SU-DHL-6 (cell line): Measurements from ENCODE around the gene PLXNA2.

ENCODE experiments used
- H2AFZ ChIP-seq: fragments of 200-600 bp; sonication (generic); 2 replicates; pipeline ENCODE4 v1.6.1; 2014; ENCODE audit warnings: low read depth, mild to moderate bottlenecking, moderate library complexity, mixed read lengths, antibody characterized with exemption, low read length; ENCODE audit not compliant: severe bottlenecking
- H3F3A ChIP-seq: fragments of 200-600 bp; shearing (Covaris generic); 2 replicates; pipeline ENCODE4 v1.6.0; 2016; ENCODE audit warnings: antibody characterized with exemption, mild to moderate bottlenecking; ENCODE audit not compliant: insufficient read depth
- H3K27ac ChIP-seq: fragments of 200-600 bp; sonication (generic); 2 replicates; pipeline ENCODE4 v1.5.1; 2016; ENCODE audit warnings: low read depth, mild to moderate bottlenecking, low read length, moderate library complexity, mixed read lengths
- H3K27me3 ChIP-seq: fragments of 200-600 bp; sonication (generic), shearing (Covaris generic); 2 replicates; pipeline ENCODE4 v1.6.0; 2014; ENCODE audit warnings: mild to moderate bottlenecking, low read length
- H3K36me3 ChIP-seq: fragments of 200-600 bp; sonication (generic); 2 replicates; pipeline ENCODE4 v1.6.1; 2014; ENCODE audit warnings: mild to moderate bottlenecking, low read length, mixed read lengths
- H3K4me2 ChIP-seq: fragments of 300-600, 200-600 bp; shearing (Covaris generic), sonication (generic); 2 replicates; pipeline ENCODE4 v1.6.0; 2014; ENCODE audit warnings: low read length, low read depth, mild to moderate bottlenecking; ENCODE audit not compliant: poor library complexity, severe bottlenecking
- H3K4me3 ChIP-seq: fragments of 200-600 bp; sonication (generic); 2 replicates; pipeline ENCODE4 v1.5.1; 2014; ENCODE audit warnings: antibody characterized with exemption, low read length, mild to moderate bottlenecking, mixed read lengths; ENCODE audit not compliant: insufficient read depth, poor library complexity, severe bottlenecking
- H3K79me2 ChIP-seq: fragments of 200-600 bp; sonication (generic); 2 replicates; pipeline ENCODE4 v1.6.1; 2014; ENCODE audit warnings: mild to moderate bottlenecking, low read length, moderate library complexity; ENCODE audit not compliant: insufficient read depth
- H3K9ac ChIP-seq: fragments of 200-600 bp; sonication (generic); 2 replicates; pipeline ENCODE4 v1.7.0; 2014; ENCODE audit warnings: mild to moderate bottlenecking, low read length
- H3K9me2 ChIP-seq: fragments of 200-600 bp; sonication (generic); replicated peaks from 2 replicates; pipeline ENCODE4 v1.6.1; 2014; ENCODE audit warnings: low read length; ENCODE audit not compliant: insufficient read depth
- H3K9me3 ChIP-seq: fragments of 200-600 bp; sonication (generic); 2 replicates; pipeline ENCODE4 v1.6.1; 2014; ENCODE audit warnings: low read length, mixed read lengths; ENCODE audit not compliant: insufficient read depth
- H4K20me1 ChIP-seq: fragments of 200-600 bp; sonication (generic); 2 replicates; pipeline ENCODE4 v1.6.1; 2014; ENCODE audit warnings: low read depth, mild to moderate bottlenecking, antibody characterized with exemption, low read length, moderate library complexity, mixed read lengths
- CTCF ChIP-seq: fragments of 200-600 bp; sonication (generic); IDR thresholded peaks from one replicate; pipeline ENCODE4 v1.5.1; 2017; ENCODE audit warnings: antibody characterized with exemption, mild to moderate bottlenecking, low read length, moderate library complexity; ENCODE audit not compliant: insufficient read depth, poor library complexity, severe bottlenecking
- EZH2phosphoT487 ChIP-seq: fragments of 200-600 bp; sonication (generic), shearing (Covaris generic); conservative IDR thresholded peaks from 2 replicates; pipeline ENCODE4 v1.6.1; 2018; ENCODE audit warnings: mild to moderate bottlenecking, antibody characterized with exemption, low read length, moderate library complexity, mixed read lengths

The PLXNA2 gene

DNA sequence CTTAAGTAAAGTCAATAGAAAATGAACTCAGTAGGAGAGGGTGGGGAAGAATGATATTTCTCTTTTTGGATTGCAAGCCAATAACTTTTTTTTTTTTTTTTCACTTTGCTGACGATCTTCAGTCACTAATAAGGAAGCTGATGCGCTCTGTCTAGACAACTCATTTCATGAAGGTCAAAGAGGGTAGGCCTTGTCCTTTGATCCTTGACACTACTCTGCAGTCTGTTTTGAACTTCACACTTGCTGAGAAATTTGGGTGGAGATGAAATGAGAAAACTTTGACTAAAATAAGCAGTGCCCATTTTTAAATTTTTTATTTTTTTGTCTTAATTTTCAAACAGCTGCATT is 20.9 kb upstream of the PLXNA2 start:
- H3K9me2 ChIP-seq = no peaks in the 10 kb centered on the region
- TF ChIP-seq CTCF = no peak
- no peaks in the 10 kb centered on the region for H4K20me1 ChIP-seq
- H3K79me2 ChIP-seq = no peaks in the 10 kb centered on the region
- H3K4me3 ChIP-seq = no peak overlapping the region
- H3K27ac ChIP-seq = no peak overlapping the region
- H3K9ac ChIP-seq = no peak overlapping the region
- no peak overlapping the region for H2AFZ ChIP-seq
- H3K27me3 ChIP-seq = no peaks in the 10 kb centered on the region
- no peaks in the 10 kb centered on the region for H3K9me3 ChIP-seq
- no peaks in the 10 kb centered on the region for H3F3A ChIP-seq
- no peaks in the 10 kb centered on the region for H3K36me3 ChIP-seq
- H3K4me2 ChIP-seq = no peak overlapping the region

- Histone ChIP-seq H3K27ac (no peak overlapping the region), H3K4me3 (no peak overlapping the region), H4K20me1 (no peaks in the 10 kb centered on the region), H3K9me2 (no peaks in the 10 kb centered on the region), H3K9me3 (no peaks in the 10 kb centered on the region), H3F3A (no peaks in the 10 kb centered on the region), H3K79me2 (no peaks in the 10 kb centered on the region), H3K36me3 (no peaks in the 10 kb centered on the region), H3K4me2 (no peak overlapping the region), H3K27me3 (no peaks in the 10 kb centered on the region), H2AFZ (no peak overlapping the region), H3K9ac (no peak overlapping the region)
- TF ChIP-seq CTCF (no peak), EZH2phosphoT487 (no peak)
Observed at GRCh38 chr1:208264469-208265121, 20.4 kb upstream of the PLXNA2 start.

- TF ChIP-seq CTCF (no peak), EZH2phosphoT487 (no peak)
- no peaks in the 10 kb centered on the region for H3K9me2 ChIP-seq
- no peak overlapping the region for H3K4me3 ChIP-seq
- H3K36me3 ChIP-seq = no peaks in the 10 kb centered on the region
- no peak overlapping the region for H2AFZ ChIP-seq
- no peak overlapping the region for H3K9ac ChIP-seq
- no peaks in the 10 kb centered on the region for H3K9me3 ChIP-seq
- H3K27me3 ChIP-seq = no peaks in the 10 kb centered on the region
- no peak overlapping the region for H3K4me2 ChIP-seq
- no peaks in the 10 kb centered on the region for H3K79me2 ChIP-seq
- H3F3A ChIP-seq = no peaks in the 10 kb centered on the region
- no peak overlapping the region for H3K27ac ChIP-seq
- no peaks in the 10 kb centered on the region for H4K20me1 ChIP-seq
Observed at GRCh38 chr1:208261874-208262273, 17.7 kb upstream of the PLXNA2 start.

- Histone ChIP-seq H3K4me3 (no peak overlapping the region), H3K27me3 (no peaks in the 10 kb centered on the region), H3K4me2 (no peak overlapping the region), H3K9me3 (no peaks in the 10 kb centered on the region), H3F3A (no peaks in the 10 kb centered on the region), H3K79me2 (no peaks in the 10 kb centered on the region), H3K27ac (no peak overlapping the region), H3K9me2 (no peaks in the 10 kb centered on the region), H3K36me3 (no peaks in the 10 kb centered on the region), H4K20me1 (no peaks in the 10 kb centered on the region), H3K9ac (no peak overlapping the region), H2AFZ (no peak overlapping the region)
- TF ChIP-seq EZH2phosphoT487 = no peak
- no peak for TF ChIP-seq CTCF
Observed at GRCh38 chr1:208258277-208258676, 14.1 kb upstream of the PLXNA2 start.
